B cell (primary cell): ENCODE data around the gene ZDHHC24. TPM values are rescaled to one million over a fixed set of nuclear protein-coding genes. Genes with fewer than 3 reads are reported as not detected.

Experiments used
- ATAC-seq: fragments of 200-7000 bp; cut with Tn5 transposase; one replicate; pipeline ENCODE4 v1.10.0; 2021; ENCODE audit warnings: low read depth, mild to moderate bottlenecking, moderate number of reproducible peaks, moderate library complexity
- CTCF ChIA-PET: fragments of 350-600 bp; sonication (Branson Sonifier 250); formaldehyde crosslinking; loops from one replicate; lab custom pipeline; 2021; ENCODE audit warnings: antibody characterized with exemption, inconsistent platforms; lab: Charles Lee
- POLR2A ChIA-PET: fragments of 350-600 bp; sonication (Branson Sonifier 250); formaldehyde crosslinking; loops from one replicate; lab custom pipeline; 2021; ENCODE audit warnings: antibody characterized with exemption; lab: Charles Lee
- DNase-seq: peaks from one replicate; pipeline ENCODE4 v3.0.0; 2013
- H2AFZ ChIP-seq: 2 replicates; pipeline ENCODE4 v1.6.1; 2012; ENCODE audit warnings: mild to moderate bottlenecking, low read depth, low read length; ENCODE audit not compliant: insufficient read depth, poor library complexity, severe bottlenecking
- H3K27ac ChIP-seq, 2 donors: 1 replicate in 1 of 2; 2 replicates in 1 of 2; pipeline ENCODE4 v1.5.1; 2012 to 2013; ENCODE audit warnings: low read length in 2 of 2, mild to moderate bottlenecking in 2 of 2, moderate library complexity in 1 of 2
- H3K27me3 ChIP-seq, 4 experiments: fragments of 200-600 bp in 1 of 4; sonication (generic) in 1 of 4; replicated peaks in 1 of 4; 1 replicate in 2 of 4; 2 replicates in 2 of 4; pipeline versions ENCODE4 v1.6.1 to v1.7.0; 2013 to 2016; ENCODE audit warnings: low read length in 3 of 4, mild to moderate bottlenecking in 2 of 4, mixed read lengths in 1 of 4, moderate library complexity in 1 of 4; ENCODE audit not compliant: insufficient read depth in 4 of 4, control insufficient read depth in 3 of 4; ENCODE audit errors: control extremely low read depth in 1 of 4
- H3K36me3 ChIP-seq, 2 experiments: replicated peaks in 1 of 2; 1 replicate in 1 of 2; 2 replicates in 1 of 2; pipeline versions ENCODE4 v1.6.1 to v1.7.1; 2013; ENCODE audit warnings: low read length in 1 of 2; ENCODE audit not compliant: insufficient read depth in 2 of 2, control insufficient read depth in 1 of 2; ENCODE audit errors: control extremely low read depth in 1 of 2, extremely low read depth in 1 of 2
- H3K4me1 ChIP-seq, 2 donors: fragments of 200-600 bp in 1 of 2; sonication (generic) in 1 of 2; 1 replicate in 1 of 2; 2 replicates in 1 of 2; pipeline versions ENCODE4 v1.5.1 to v1.6.1; 2013 to 2017; ENCODE audit warnings: low read length in 2 of 2; ENCODE audit not compliant: control insufficient read depth in 2 of 2, insufficient read depth in 2 of 2
- H3K4me2 ChIP-seq: replicated peaks from 2 replicates; pipeline ENCODE3; 2012; ENCODE audit warnings: mild to moderate bottlenecking, low read depth, low read length; ENCODE audit not compliant: poor library complexity, severe bottlenecking
- H3K4me3 ChIP-seq, 5 experiments: fragments of 200-600 bp in 1 of 5; sonication (generic) in 1 of 5; 1 replicate in 3 of 5; 2 replicates in 2 of 5; pipeline versions ENCODE4 v1.5.1 to v1.7.0; 2011 to 2016; ENCODE audit warnings: low read length in 4 of 5, mild to moderate bottlenecking in 4 of 5, low read depth in 2 of 5, control low read depth in 1 of 5, moderate library complexity in 1 of 5; ENCODE audit not compliant: insufficient read depth in 1 of 5; ENCODE audit errors: control extremely low read depth in 1 of 5, extremely low read depth in 1 of 5
- H3K79me2 ChIP-seq: fragments of 200-600 bp; sonication (generic); one replicate; pipeline ENCODE4 v1.6.0; 2016; ENCODE audit warnings: low read length; ENCODE audit not compliant: control insufficient read depth, insufficient read depth
- H3K9ac ChIP-seq: fragments of 200-600 bp; sonication (generic); 2 replicates; pipeline ENCODE4 v1.6.1; 2017; ENCODE audit warnings: mild to moderate bottlenecking, low read length, moderate library complexity
- H3K9me3 ChIP-seq, 3 donors: one replicate each; pipeline versions ENCODE4 v1.6.1 to v1.7.1; 2013; ENCODE audit warnings: low read length in 2 of 3; ENCODE audit not compliant: control insufficient read depth in 2 of 3, insufficient read depth in 1 of 3; ENCODE audit errors: control extremely low read depth in 1 of 3
- H4K20me1 ChIP-seq: 2 replicates; pipeline ENCODE4 v1.6.0; 2012; ENCODE audit warnings: mild to moderate bottlenecking, low read length; ENCODE audit not compliant: insufficient read depth, control insufficient read depth, poor library complexity, severe bottlenecking
- H3K27ac Mint-ChIP-seq: one replicate; pipeline ENCODE4 v1.8.0; 2021; ENCODE audit warnings: mixed read lengths
- H3K27me3 Mint-ChIP-seq: one replicate; pipeline ENCODE4 v1.8.0; 2021; ENCODE audit warnings: mixed read lengths
- H3K4me1 Mint-ChIP-seq: one replicate; pipeline ENCODE4 v1.8.0; 2021; ENCODE audit warnings: mixed read lengths
- H3K4me3 Mint-ChIP-seq: one replicate; pipeline ENCODE4 v1.8.0; 2021; ENCODE audit warnings: mixed read lengths
- H3K9me3 Mint-ChIP-seq: one replicate; pipeline ENCODE4 v1.8.0; 2022; ENCODE audit warnings: mixed read lengths; ENCODE audit not compliant: insufficient read depth
- EZH2 ChIP-seq: IDR thresholded peaks from 2 replicates; pipeline ENCODE4 v1.6.1; 2012; ENCODE audit warnings: borderline replicate concordance, low read depth, mild to moderate bottlenecking, moderate library complexity, low read length; ENCODE audit not compliant: insufficient read depth, poor library complexity, severe bottlenecking
- WGBS: methylation state at CpG from one replicate; pipeline ENCODE4 v1.1.5; 2013; ENCODE audit warnings: missing lambda C conversion rate; ENCODE audit not compliant: insufficient coverage; 5-methylcytosine and 5-hydroxymethylcytosine counted together
- intact Hi-C: fragments of 100-400 bp; cut with micrococcal nuclease; formaldehyde crosslinking; loops from one replicate; pipeline ENCODE4 v1.10.0; 2022
- polyA plus RNA-seq: library from polyadenylated mRNA; depleted of rRNA; stranded (reverse); fragments of >200 nt; gene quantifications from 2 replicates; pipeline ENCODE4 v1.2.3, GENCODE V29; 2012
- total RNA-seq, 2 donors: library from RNA; stranded (reverse); fragments of 120-200 nt in 1 of 2; gene quantifications; 1 replicate in 1 of 2; 2 replicates in 1 of 2; pipeline versions ENCODE4 v1.2.3 to v1.2.4, GENCODE V29; 2013 to 2022
- TF ChIP-seq, protein P1 (sequence below): fragments of 200-600 bp; IDR thresholded peaks from one replicate; pipeline ENCODE4 v1.8.0; 2022; ENCODE audit warnings: antibody characterized with exemption, mild to moderate bottlenecking

Gene ZDHHC24
- total and polyA plus RNA-seq, 2 donors (not counting 1 experiment from before 2014, with no cell fraction given): 29.7 to 32.6 TPM

- no peak for TF ChIP-seq EZH2
- TF ChIP-seq, protein P1, sequence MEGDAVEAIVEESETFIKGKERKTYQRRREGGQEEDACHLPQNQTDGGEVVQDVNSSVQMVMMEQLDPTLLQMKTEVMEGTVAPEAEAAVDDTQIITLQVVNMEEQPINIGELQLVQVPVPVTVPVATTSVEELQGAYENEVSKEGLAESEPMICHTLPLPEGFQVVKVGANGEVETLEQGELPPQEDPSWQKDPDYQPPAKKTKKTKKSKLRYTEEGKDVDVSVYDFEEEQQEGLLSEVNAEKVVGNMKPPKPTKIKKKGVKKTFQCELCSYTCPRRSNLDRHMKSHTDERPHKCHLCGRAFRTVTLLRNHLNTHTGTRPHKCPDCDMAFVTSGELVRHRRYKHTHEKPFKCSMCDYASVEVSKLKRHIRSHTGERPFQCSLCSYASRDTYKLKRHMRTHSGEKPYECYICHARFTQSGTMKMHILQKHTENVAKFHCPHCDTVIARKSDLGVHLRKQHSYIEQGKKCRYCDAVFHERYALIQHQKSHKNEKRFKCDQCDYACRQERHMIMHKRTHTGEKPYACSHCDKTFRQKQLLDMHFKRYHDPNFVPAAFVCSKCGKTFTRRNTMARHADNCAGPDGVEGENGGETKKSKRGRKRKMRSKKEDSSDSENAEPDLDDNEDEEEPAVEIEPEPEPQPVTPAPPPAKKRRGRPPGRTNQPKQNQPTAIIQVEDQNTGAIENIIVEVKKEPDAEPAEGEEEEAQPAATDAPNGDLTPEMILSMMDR: no peak
- POLR2A ChIA-PET: interaction anchor here (0.6 kb wide), 1 partner anchor 116 kb away, joined by 6 read pairs; the partner anchor contains the start of gene RBM4B
- 96% methylated on average over 6 of the region's 9 CpGs for WGBS
- H3K27me3 Mint-ChIP-seq: peaks cover 19% of the 10 kb centered on the region
- ATAC-seq (no peak), DNase-seq (no peak)
- Histone ChIP-seq H3K4me3 (no peak overlapping the region), H3K4me1 (peaks cover 5 to 6% of the 10 kb centered on the region in 2 donors), H3K36me3 (no peaks in the 10 kb centered on the region), H3K27me3 (peaks cover 0 to 24% (median 0%) of the 10 kb centered on the region in 4 experiments), H2AFZ (no peak overlapping the region), H4K20me1 (no peaks in the 10 kb centered on the region), H3K27ac (no peak overlapping the region), H3K9ac (no peak overlapping the region), H3K9me3 (peaks cover 0 to 4% (median 0%) of the 10 kb centered on the region in 3 donors), H3K79me2 (no peaks in the 10 kb centered on the region), H3K4me2 (no peak overlapping the region)
- peaks cover 2% of the 10 kb centered on the region for H3K4me1 Mint-ChIP-seq
- no peak overlapping the region for H3K27ac Mint-ChIP-seq
- H3K4me3 Mint-ChIP-seq: no peak overlapping the region
- intact Hi-C loops: no loop called here
- H3K9me3 Mint-ChIP-seq: no peaks in the 10 kb centered on the region
- CTCF ChIA-PET: interaction anchor here (0.7 to 2.1 kb wide), 2 partner anchors 16 to 116 kb away, joined by 3 to 6 read pairs; partner anchors contain the start of gene RBM4B
Measured at GRCh38 chr11:66561975-66562248, 16.1 kb upstream of the ZDHHC24 start.

- no peak overlapping the region for H3K4me2 ChIP-seq
- H3K27ac ChIP-seq: no peak overlapping the region
- H3K9ac ChIP-seq: no peak overlapping the region
- intact Hi-C loops: no loop called here
- DNase-seq (no peak), ATAC-seq (no peak)
- H4K20me1 ChIP-seq: no peaks in the 10 kb centered on the region
- H3K4me1 ChIP-seq: peaks cover 5 to 6% of the 10 kb centered on the region in 2 donors
- peaks cover 2% of the 10 kb centered on the region for H3K4me1 Mint-ChIP-seq
- peaks cover 0 to 4% (median 0%) of the 10 kb centered on the region in 3 donors for H3K9me3 ChIP-seq
- POLR2A ChIA-PET: interaction anchor here (0.5 to 0.6 kb wide), 2 partner anchors 27 to 116 kb away, joined by 3 to 6 read pairs; partner anchors contain the start of gene RBM4B
- no peak overlapping the region for H3K4me3 Mint-ChIP-seq
- no peak overlapping the region for H2AFZ ChIP-seq
- CTCF ChIA-PET: interaction anchor here (0.7 to 2.1 kb wide), 2 partner anchors 17 to 117 kb away, joined by 3 to 6 read pairs; partner anchors contain the start of gene RBM4B
- no peaks in the 10 kb centered on the region for H3K79me2 ChIP-seq
- H3K36me3 ChIP-seq: no peaks in the 10 kb centered on the region
- peaks cover 19% of the 10 kb centered on the region for H3K27me3 Mint-ChIP-seq
- TF ChIP-seq, protein P1: no peak
- TF ChIP-seq EZH2: no peak
- H3K27me3 ChIP-seq: peaks cover 0 to 24% (median 0%) of the 10 kb centered on the region in 4 experiments
- H3K9me3 Mint-ChIP-seq: no peaks in the 10 kb centered on the region
- 96% methylated on average over 13 of the region's 14 CpGs for WGBS
- H3K4me3 ChIP-seq: no peak overlapping the region
- no peak overlapping the region for H3K27ac Mint-ChIP-seq
Measured at GRCh38 chr11:66561178-66561974, 15.5 kb upstream of the ZDHHC24 start.
